ENCODE data around the gene TMEM132D. TPM values are rescaled to one million over a fixed set of nuclear protein-coding genes. Genes with fewer than 3 reads are reported as not detected.

Gene TMEM132D
- total RNA-seq, 4 donors from 2014 or later, result not detected

DNA sequence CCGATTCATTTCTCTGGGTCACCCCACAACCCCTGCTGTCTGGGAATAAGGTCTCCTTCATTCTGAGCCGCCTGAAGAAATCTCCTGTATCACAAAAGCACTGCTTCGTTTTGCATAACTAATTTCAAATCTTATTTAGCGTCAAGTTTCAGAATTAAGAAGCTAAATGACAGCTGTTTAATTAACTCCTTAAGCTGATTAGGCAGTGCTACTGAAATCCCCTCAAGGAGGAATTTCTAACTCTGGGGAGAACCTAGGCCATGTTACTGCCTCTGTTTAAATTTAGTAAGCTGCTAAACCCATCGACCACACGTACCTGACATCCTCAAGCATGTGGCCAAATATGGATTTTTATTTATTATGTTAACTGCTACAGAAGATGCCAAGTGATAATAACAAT, 677.0 kb downstream of the TMEM132D start:
- TF ChIP-seq, protein P1, sequence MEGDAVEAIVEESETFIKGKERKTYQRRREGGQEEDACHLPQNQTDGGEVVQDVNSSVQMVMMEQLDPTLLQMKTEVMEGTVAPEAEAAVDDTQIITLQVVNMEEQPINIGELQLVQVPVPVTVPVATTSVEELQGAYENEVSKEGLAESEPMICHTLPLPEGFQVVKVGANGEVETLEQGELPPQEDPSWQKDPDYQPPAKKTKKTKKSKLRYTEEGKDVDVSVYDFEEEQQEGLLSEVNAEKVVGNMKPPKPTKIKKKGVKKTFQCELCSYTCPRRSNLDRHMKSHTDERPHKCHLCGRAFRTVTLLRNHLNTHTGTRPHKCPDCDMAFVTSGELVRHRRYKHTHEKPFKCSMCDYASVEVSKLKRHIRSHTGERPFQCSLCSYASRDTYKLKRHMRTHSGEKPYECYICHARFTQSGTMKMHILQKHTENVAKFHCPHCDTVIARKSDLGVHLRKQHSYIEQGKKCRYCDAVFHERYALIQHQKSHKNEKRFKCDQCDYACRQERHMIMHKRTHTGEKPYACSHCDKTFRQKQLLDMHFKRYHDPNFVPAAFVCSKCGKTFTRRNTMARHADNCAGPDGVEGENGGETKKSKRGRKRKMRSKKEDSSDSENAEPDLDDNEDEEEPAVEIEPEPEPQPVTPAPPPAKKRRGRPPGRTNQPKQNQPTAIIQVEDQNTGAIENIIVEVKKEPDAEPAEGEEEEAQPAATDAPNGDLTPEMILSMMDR (IDR thresholded peaks at IDR 0.05; ENCODE audit: low read depth), result no peak

DNA sequence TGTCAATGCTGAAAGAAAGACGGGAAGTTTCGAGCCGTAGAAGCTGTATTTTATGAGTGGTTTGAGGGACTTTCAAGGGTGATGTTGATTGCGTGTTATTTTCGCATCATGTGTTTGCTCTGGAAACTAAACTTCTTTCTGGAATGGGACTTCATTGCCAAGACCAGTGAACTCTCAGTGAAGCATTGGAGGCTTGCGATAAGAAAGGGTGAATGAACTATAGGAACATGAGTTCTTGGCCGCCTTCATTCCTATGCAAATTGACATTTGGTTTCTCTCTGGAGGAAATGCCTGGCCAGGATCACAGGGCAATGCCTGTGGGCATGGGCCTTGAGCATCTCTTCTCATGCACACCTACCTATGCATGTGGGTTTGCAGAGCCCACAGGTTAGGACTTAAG, 677.8 kb downstream of the TMEM132D start:
- TF ChIP-seq, protein P1 (IDR thresholded peaks at IDR 0.05; ENCODE audit: low read depth), result no peak

DNA sequence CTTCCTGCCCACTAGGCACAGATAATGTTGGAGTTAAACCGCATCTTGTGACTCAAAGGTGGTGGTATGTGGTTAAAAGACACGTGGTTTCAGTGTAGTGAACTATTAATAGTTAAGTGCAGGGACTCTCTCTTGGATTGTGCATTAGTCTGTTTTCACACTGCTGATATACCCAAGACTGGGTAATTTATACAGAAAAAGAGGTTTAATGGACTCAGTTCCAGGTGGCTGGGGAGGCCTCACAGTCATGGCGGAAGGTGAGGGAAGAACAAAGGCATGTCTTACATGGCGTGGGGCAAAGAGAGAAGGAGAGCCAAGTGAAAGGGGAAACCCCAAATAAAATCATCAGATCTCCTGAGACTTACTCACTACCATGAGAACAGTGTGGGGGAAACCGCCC, 688.3 kb downstream of the TMEM132D start:
- TF ChIP-seq, protein P1 (IDR thresholded peaks at IDR 0.05; ENCODE audit: low read depth), result no peak

DNA sequence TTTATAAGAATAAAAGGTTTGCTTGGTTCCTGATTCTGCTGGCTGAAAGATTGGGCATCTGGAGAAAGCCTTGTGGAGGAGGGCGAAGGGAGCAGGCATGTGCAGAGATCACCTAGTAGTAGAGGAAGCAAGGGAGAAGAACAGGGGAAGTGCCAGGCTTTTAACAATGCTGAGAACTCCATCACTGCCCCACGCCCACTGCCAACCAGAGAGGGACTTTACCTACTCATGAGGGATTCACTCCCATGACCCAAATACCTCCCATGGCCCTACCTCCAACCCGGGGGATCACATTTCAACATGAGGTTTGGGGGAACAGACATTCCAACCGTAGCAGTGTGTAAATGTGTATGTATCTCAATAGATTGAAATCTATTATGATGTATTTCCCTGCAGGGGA, 690.3 kb downstream of the TMEM132D start:
- TF ChIP-seq, protein P1 (IDR thresholded peaks at IDR 0.05; ENCODE audit: low read depth), result no peak

DNA sequence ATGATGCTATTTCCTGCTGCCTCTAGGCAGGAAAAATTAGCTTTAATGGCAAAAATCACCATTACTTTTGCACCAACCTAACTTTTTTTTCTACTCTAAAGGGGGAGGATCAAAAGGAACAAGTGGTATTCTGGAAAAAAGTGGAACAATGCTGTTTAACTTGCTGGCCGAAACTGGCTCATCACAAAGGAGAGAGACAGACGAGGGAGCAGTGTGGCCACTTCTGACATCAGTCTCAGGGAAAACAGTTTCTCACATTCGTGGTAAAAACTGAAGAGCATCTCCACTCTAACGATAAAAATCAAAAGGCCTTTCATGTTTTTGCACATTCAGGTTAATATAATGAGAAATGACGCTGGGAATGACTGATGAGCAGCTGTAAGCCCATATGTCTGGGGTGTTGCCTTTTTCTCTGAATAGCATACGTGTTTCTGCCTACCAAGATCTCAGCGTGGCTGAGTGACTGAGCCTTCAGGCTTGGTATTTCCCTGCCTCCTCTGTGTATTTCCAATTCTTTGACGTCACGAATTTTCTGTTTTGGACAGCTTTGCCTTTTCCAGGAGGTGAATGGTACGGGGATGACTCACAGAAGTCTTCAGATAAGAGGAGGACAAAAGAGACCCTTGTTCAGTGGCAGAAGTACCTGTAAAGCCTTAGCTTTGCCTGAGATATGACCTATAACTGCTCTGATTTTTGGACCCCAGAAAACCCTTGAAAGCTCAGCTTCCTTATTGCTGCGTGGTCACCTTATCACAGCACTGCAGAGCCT, 691.8 kb downstream of the TMEM132D start:
- TF ChIP-seq, protein P1 (IDR thresholded peaks at IDR 0.05; ENCODE audit: low read depth), result no peak

DNA sequence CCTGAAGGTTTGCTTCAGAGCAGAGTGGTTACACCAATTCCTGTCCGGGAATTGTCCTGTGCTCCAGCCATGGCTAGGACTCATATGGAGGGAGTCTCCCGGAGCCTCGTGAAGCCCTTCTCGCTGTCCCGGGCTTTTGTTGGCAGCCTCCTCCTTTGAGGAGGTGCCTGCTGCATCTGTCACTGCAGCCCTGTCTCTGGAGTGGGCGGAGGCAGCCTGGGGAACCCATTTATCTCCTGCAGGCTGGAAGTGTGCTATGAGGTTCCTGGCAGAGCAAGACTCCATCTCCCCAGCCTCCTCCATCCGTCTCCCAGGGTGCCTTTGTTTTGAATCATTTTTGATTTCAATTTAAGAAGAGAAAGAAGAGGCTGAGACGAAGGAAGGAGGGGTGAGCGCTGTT, 695.3 kb downstream of the TMEM132D start:
- TF ChIP-seq, protein P1 (IDR thresholded peaks at IDR 0.05; ENCODE audit: low read depth), result no peak

DNA sequence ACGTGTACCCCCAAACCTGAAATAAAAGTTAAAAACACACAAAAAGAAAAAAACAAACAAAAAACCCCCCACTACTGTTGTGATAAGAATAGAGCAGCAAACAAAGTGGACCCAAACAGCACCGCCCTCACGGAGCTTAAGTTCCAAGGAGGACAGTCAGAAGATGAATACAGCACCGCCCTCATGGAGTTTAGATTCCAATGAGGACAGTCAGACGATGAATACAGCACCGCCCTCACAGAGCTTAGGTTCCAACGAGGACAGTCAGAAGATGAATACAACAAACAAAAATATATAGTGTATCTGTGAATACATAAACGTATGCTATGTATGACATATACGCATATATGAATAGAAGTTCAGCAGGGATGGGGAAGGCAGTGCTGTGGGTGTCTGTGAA, 696.7 kb downstream of the TMEM132D start:
- TF ChIP-seq, protein P1 (IDR thresholded peaks at IDR 0.05; ENCODE audit: low read depth), result no peak
